ENCODE data around the gene ABITRAM. TPM values are rescaled to one million over a fixed set of nuclear protein-coding genes. Genes with fewer than 3 reads are reported as not detected.
"Not testable (repeated sequence)": the region's sequence is repeated elsewhere in the genome, so short reads cannot be mapped to it uniquely, and the experiment has no call there.

The ABITRAM gene
- total RNA-seq, 1 experiment from 2014 or later: 39.4 TPM

GRCh38 chr9:108889649-108890067 lies 44.5 kb upstream of the ABITRAM start:
- DNase-seq (ENCODE audit: unreplicated experiment): peak; percentile 4
- POLR2A ChIA-PET: interaction anchor here (0.7 kb wide), 1 partner anchor 294 kb away, joined by 3 read pairs; no protein-coding TSS in a partner anchor
- CTCF ChIA-PET: interaction anchor here (0.6 to 1.2 kb wide), 8 partner anchors 10 to 145 kb away, joined by 3 to 7 read pairs (median 3); no protein-coding TSS in a partner anchor
- no peaks in the 10 kb centered on the region for H3K9me3 Mint-ChIP-seq (ENCODE audit: unreplicated experiment)
- H3K36me3 Mint-ChIP-seq (ENCODE audit: insufficient read depth, unreplicated experiment): peaks cover 58% of the 10 kb centered on the region
- H3K4me1 Mint-ChIP-seq (ENCODE audit: insufficient read depth, unreplicated experiment): peaks cover 18% of the 10 kb centered on the region
- no peak overlapping the region for H3K4me3 Mint-ChIP-seq (ENCODE audit: unreplicated experiment)
- H3K27ac Mint-ChIP-seq (ENCODE audit: low read depth, unreplicated experiment): no peak overlapping the region
- no TSS peak for BruUV-seq (replicated peaks)
- no peak for TF ChIP-seq CTCF (IDR thresholded peaks at IDR 0.05; ENCODE audit: unreplicated experiment)
- H3K27me3 Mint-ChIP-seq (ENCODE audit: insufficient read depth, unreplicated experiment): no peaks in the 10 kb centered on the region
- intact Hi-C loops (cut with micrococcal nuclease): loop anchor here (5.0 kb wide), 1 partner anchor 37 kb away; no protein-coding TSS in a partner anchor

DNA sequence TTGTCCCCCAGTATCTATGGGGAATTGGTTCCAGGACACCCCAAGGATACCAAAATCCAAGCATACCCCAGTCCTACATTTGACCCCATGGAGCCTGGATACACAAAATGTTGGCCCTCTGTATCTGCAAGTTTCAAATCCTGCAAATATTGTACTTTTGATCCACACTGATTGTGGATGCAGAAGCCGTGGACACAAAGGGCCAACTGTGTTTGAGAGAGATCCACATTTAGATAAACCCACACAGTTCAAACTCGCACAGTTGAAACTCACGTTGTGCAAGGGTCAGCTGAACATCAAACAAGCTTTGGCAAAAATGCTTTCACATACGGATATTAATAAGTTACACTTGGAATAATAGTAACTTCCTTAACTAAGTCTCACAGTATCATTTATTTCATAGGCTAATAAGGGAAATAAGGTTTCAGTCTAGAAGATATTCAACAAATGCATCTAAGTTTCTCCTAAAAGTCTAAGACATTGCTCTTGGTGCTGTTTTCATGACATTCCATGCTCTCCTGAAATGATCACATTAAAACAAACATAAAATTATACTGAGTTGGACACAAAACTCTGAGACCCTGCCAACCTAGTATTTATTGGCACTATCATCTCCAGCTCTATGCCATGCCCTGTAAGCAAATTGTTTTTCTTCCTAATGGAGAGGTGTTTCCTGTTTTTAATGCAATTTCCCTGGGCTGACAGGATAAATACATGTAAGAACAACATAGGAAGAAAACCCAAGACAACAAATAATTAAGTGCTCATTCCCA lies 39.8 kb upstream of the ABITRAM start:
- no peaks in the 10 kb centered on the region for H3K9me3 Mint-ChIP-seq (ENCODE audit: unreplicated experiment)
- H3K36me3 Mint-ChIP-seq (ENCODE audit: insufficient read depth, unreplicated experiment): peaks cover 96% of the 10 kb centered on the region
- no peaks in the 10 kb centered on the region for H3K27me3 Mint-ChIP-seq (ENCODE audit: insufficient read depth, unreplicated experiment)
- no peak overlapping the region for H3K4me3 Mint-ChIP-seq (ENCODE audit: unreplicated experiment)
- BruUV-seq (replicated peaks): no TSS peak
- ChIA-PET CTCF (interaction anchor here (0.6 kb wide), 1 partner anchor 73 kb away, joined by 3 read pairs; no protein-coding TSS in a partner anchor), POLR2A (interaction anchor here (0.6 to 0.9 kb wide), 2 partner anchors 10 to 36 kb away, joined by 3 to 4 read pairs; no protein-coding TSS in a partner anchor)
- no peak for DNase-seq (ENCODE audit: unreplicated experiment)
- no peak for TF ChIP-seq CTCF (IDR thresholded peaks at IDR 0.05; ENCODE audit: unreplicated experiment)
- no peaks in the 10 kb centered on the region for H3K4me1 Mint-ChIP-seq (ENCODE audit: insufficient read depth, unreplicated experiment)
- intact Hi-C loops (cut with micrococcal nuclease): no loop called here
- no peak overlapping the region for H3K27ac Mint-ChIP-seq (ENCODE audit: low read depth, unreplicated experiment)

GRCh38 chr9:108897324-108898096 lies 36.7 kb upstream of the ABITRAM start:
- ChIA-PET CTCF (interaction anchor here (1.6 kb wide), 1 partner anchor 57 kb away, joined by 4 read pairs; no protein-coding TSS in a partner anchor), POLR2A (interaction anchor here (1.1 kb wide), 1 partner anchor 60 kb away, joined by 3 read pairs; no protein-coding TSS in a partner anchor)
- Mint-ChIP-seq H3K27ac (ENCODE audit: low read depth, unreplicated experiment) (no peak overlapping the region), H3K4me1 (ENCODE audit: insufficient read depth, unreplicated experiment) (no peaks in the 10 kb centered on the region), H3K36me3 (ENCODE audit: insufficient read depth, unreplicated experiment) (peaks cover 94% of the 10 kb centered on the region), H3K27me3 (ENCODE audit: insufficient read depth, unreplicated experiment) (no peaks in the 10 kb centered on the region), H3K4me3 (ENCODE audit: unreplicated experiment) (no peak overlapping the region), H3K9me3 (ENCODE audit: unreplicated experiment) (no peaks in the 10 kb centered on the region)
- BruUV-seq (replicated peaks): no TSS peak
- no peak for DNase-seq (ENCODE audit: unreplicated experiment)
- TF ChIP-seq CTCF (IDR thresholded peaks at IDR 0.05; ENCODE audit: unreplicated experiment): no peak
- intact Hi-C loops (cut with micrococcal nuclease): no loop called here

DNA sequence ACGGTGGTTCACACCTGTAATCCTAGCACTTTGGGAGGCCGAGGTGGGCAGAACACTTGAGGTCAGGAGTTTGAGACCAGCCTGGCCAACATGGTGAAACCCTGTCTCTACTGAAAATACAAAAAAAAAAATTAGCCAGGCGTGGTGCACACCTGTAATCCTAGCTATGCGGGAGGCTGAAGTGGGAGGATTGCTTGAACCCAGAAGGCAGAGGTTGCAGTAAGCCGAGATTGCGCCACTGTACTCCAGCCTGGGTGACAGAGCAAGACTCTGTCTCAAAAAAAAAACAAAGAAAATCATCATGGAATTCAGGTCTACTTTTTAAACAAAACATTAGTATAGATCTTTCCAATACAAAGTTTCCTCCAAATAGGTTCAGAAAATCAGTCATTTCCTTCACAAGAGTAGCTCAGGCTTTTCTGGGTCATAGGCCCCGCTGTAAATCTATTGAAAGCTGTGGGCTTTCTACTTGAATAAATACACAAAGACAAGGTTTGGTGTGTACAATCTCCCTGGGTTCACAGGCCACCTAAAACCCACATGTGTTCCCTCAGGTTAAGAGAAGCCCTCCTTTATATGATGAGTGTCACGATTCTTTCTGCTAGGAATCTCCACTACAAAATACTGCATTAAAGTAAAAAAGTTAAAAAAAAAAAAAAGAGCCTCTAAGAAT lies 35.0 kb upstream of the ABITRAM start:
- peaks cover 91% of the 10 kb centered on the region for H3K36me3 Mint-ChIP-seq (ENCODE audit: insufficient read depth, unreplicated experiment)
- BruUV-seq (replicated peaks); H3K4me3 Mint-ChIP-seq (ENCODE audit: unreplicated experiment); H3K9me3 Mint-ChIP-seq (ENCODE audit: unreplicated experiment); H3K27ac Mint-ChIP-seq (ENCODE audit: low read depth, unreplicated experiment); intact Hi-C loops (cut with micrococcal nuclease); H3K27me3 Mint-ChIP-seq (ENCODE audit: insufficient read depth, unreplicated experiment); H3K4me1 Mint-ChIP-seq (ENCODE audit: insufficient read depth, unreplicated experiment); DNase-seq (ENCODE audit: unreplicated experiment): not testable (repeated sequence)
- ChIA-PET CTCF (interaction anchor here (0.7 to 1.2 kb wide), 5 partner anchors 10 to 1741 kb away, joined by 3 to 8 read pairs (median 3); no protein-coding TSS in a partner anchor), POLR2A (interaction anchor here (0.6 to 1.1 kb wide), 5 partner anchors 31 to 1069 kb away, joined by 3 to 4 read pairs (median 3); no protein-coding TSS in a partner anchor)

Measured in MCF 10A (cell line).